Smooth muscle cell (in vitro differentiated cells): ENCODE measurements around the gene SLC2A9. TPM values are rescaled to one million over a fixed set of nuclear protein-coding genes. Genes with fewer than 3 reads are reported as not detected.

Source experiments
- DNase-seq: peaks from one replicate; lab custom pipeline; 2025; ENCODE audit not compliant: unreplicated experiment; lab: John Stamatoyannopoulos, UW
- H2AFZ ChIP-seq: fragments of 200-600 bp; sonication (generic); 2 replicates; pipeline ENCODE4 v1.6.0; 2016; ENCODE audit warnings: antibody characterized with exemption, low read depth, mild to moderate bottlenecking
- H3F3A ChIP-seq: fragments of 200-600 bp; sonication (generic); 2 replicates; pipeline ENCODE4 v1.6.0; 2017; ENCODE audit warnings: antibody characterized with exemption, low read depth
- H3K27ac ChIP-seq: fragments of 200-600 bp; sonication (generic); 2 replicates; pipeline ENCODE4 v1.5.1; 2016; ENCODE audit warnings: low read depth, mild to moderate bottlenecking
- H3K27me3 ChIP-seq: fragments of 200-600 bp; sonication (generic); 2 replicates; pipeline ENCODE4 v1.6.1; 2016; ENCODE audit warnings: low read depth, mild to moderate bottlenecking
- H3K36me3 ChIP-seq: fragments of 200-600 bp; sonication (generic); 2 replicates; pipeline ENCODE4 v1.5.1; 2016; ENCODE audit warnings: low read depth
- H3K4me1 ChIP-seq: fragments of 200-600 bp; sonication (generic); 2 replicates; pipeline ENCODE4 v1.5.1; 2016; ENCODE audit warnings: low read depth
- H3K4me2 ChIP-seq: fragments of 200-600 bp; sonication (generic); 2 replicates; pipeline ENCODE4 v1.6.0; 2016; ENCODE audit warnings: mild to moderate bottlenecking
- H3K4me3 ChIP-seq: fragments of 200-600 bp; sonication (generic); 2 replicates; pipeline ENCODE4 v1.5.1; 2016; ENCODE audit warnings: mild to moderate bottlenecking
- H3K79me2 ChIP-seq: fragments of 200-600 bp; sonication (generic); 2 replicates; pipeline ENCODE4 v1.6.0; 2016; ENCODE audit warnings: low read depth, mild to moderate bottlenecking
- H3K9ac ChIP-seq: fragments of 200-600 bp; sonication (generic); 2 replicates; pipeline ENCODE4 v1.6.0; 2016; ENCODE audit warnings: low read depth
- H3K9me3 ChIP-seq: fragments of 200-600 bp; sonication (generic); replicated peaks from 2 replicates; pipeline ENCODE4 v1.5.1; 2016; ENCODE audit warnings: low read depth
- H4K20me1 ChIP-seq: fragments of 200-600 bp; sonication (generic); 2 replicates; pipeline ENCODE4 v1.6.0; 2016; ENCODE audit warnings: low read depth
- CTCF ChIP-seq: fragments of 200-600 bp; sonication (generic); IDR thresholded peaks from 2 replicates; pipeline ENCODE4 v1.5.1; 2017; ENCODE audit warnings: borderline replicate concordance, mild to moderate bottlenecking, antibody characterized with exemption; ENCODE audit not compliant: insufficient read depth, poor library complexity, severe bottlenecking
- WGBS: methylation state at CpG from one replicate; pipeline ENCODE4 v1.1.7; 2016; ENCODE audit warnings: low lambda C conversion rate; 5-methylcytosine and 5-hydroxymethylcytosine counted together
- polyA plus RNA-seq: library from polyadenylated mRNA; unstranded; fragments of >200 nt; fragmentation: Nextera tagmentation; extraction: Ambion mirVana; gene quantifications from 2 replicates; pipeline ENCODE4 v1.2.1, GENCODE V29; 2016
- total RNA-seq: library from RNA; depleted of rRNA; stranded (reverse); fragments of >200 nt; gene quantifications from 2 replicates; pipeline ENCODE4 v1.2.3, GENCODE V29; 2014

Gene SLC2A9
- total and polyA plus RNA-seq, 2 experiments from 2014 or later, result 1.3 to 2.2 TPM

- Histone ChIP-seq H3K9ac (no peak overlapping the region), H3K4me2 (no peak overlapping the region), H3F3A (no peaks in the 10 kb centered on the region), H3K27ac (no peak overlapping the region), H3K79me2 (no peaks in the 10 kb centered on the region), H3K9me3 (no peaks in the 10 kb centered on the region), H2AFZ (no peak overlapping the region), H3K36me3 (no peaks in the 10 kb centered on the region), H3K4me3 (no peak overlapping the region), H3K4me1 (no peaks in the 10 kb centered on the region), H4K20me1 (no peaks in the 10 kb centered on the region), H3K27me3 (no peaks in the 10 kb centered on the region)
- 50% methylated on average over 7 of the region's 7 CpGs for WGBS
- no peak for DNase-seq
- peak; percentile 46 for TF ChIP-seq CTCF
Measured at GRCh38 chr4:10015140-10015753, 6.0 kb downstream of the SLC2A9 start.

- TF ChIP-seq CTCF, result peak; percentile 41
- no peak overlapping the region for H3K4me2 ChIP-seq
- H3K27ac ChIP-seq, result no peak overlapping the region
- no peaks in the 10 kb centered on the region for H4K20me1 ChIP-seq
- H3K4me1 ChIP-seq, result no peaks in the 10 kb centered on the region
- WGBS, result 71% methylated on average over 6 of the region's 6 CpGs
- H3K9me3 ChIP-seq, result no peaks in the 10 kb centered on the region
- H3K27me3 ChIP-seq, result no peaks in the 10 kb centered on the region
- H3K9ac ChIP-seq, result no peak overlapping the region
- DNase-seq, result no peak
- H3F3A ChIP-seq, result no peaks in the 10 kb centered on the region
- no peaks in the 10 kb centered on the region for H3K79me2 ChIP-seq
- H3K4me3 ChIP-seq, result no peak overlapping the region
- H3K36me3 ChIP-seq, result no peaks in the 10 kb centered on the region
- no peak overlapping the region for H2AFZ ChIP-seq
Measured at GRCh38 chr4:10013722-10014121, 7.6 kb downstream of the SLC2A9 start.

- H3K27ac ChIP-seq, result no peak overlapping the region
Measured at GRCh38 chr4:10011885-10012284, 9.4 kb downstream of the SLC2A9 start.

More at GRCh38 chr4:10011885-10012284, 9.4 kb downstream of the SLC2A9 start:
- Histone ChIP-seq H2AFZ (no peak overlapping the region), H3K79me2 (no peaks in the 10 kb centered on the region), H3K36me3 (no peaks in the 10 kb centered on the region), H3K4me1 (peaks cover 4% of the 10 kb centered on the region), H4K20me1 (no peaks in the 10 kb centered on the region), H3F3A (no peaks in the 10 kb centered on the region), H3K9me3 (no peaks in the 10 kb centered on the region), H3K9ac (no peak overlapping the region), H3K4me2 (no peak overlapping the region), H3K4me3 (no peak overlapping the region), H3K27me3 (no peaks in the 10 kb centered on the region)
- 71% methylated on average over 3 of the region's 3 CpGs for WGBS
- no peak for TF ChIP-seq CTCF
- no peak for DNase-seq
